ENCODE measurements around the gene MMP17. TPM values are rescaled to one million over a fixed set of nuclear protein-coding genes. Genes with fewer than 3 reads are reported as not detected.

MMP17 gene
- total and polyA plus RNA-seq, 2 donors (not counting 1 experiment from before 2014, with no cell fraction given), result 14.8 to 140 TPM

- POLR2A ChIA-PET, result no interaction called here
These were observed 65.6 kb downstream of the MMP17 start for GRCh38 chr12:131893605-131894312.

More at GRCh38 chr12:131893605-131894312, 65.6 kb downstream of the MMP17 start:
- peak overlapping the region; percentile 71 for H3K4me3 Mint-ChIP-seq
- H3K9me3 ChIP-seq (ENCODE audit: control extremely low read depth in 1 of 3, control insufficient read depth in 2 of 3, insufficient read depth in 1 of 3, low read length in 2 of 3), result peaks cover 0 to 4% (median 0%) of the 10 kb centered on the region in 3 donors
- TF ChIP-seq CTCF (IDR thresholded peaks at IDR 0.05) (no peak), EZH2 (IDR thresholded peaks at IDR 0.05; ENCODE audit: borderline replicate concordance, insufficient read depth, low read depth, low read length, poor library complexity, severe bottlenecking) (no peak)
- H3K27ac Mint-ChIP-seq, result no peak overlapping the region
- 100% methylated on average over 1 of the region's 19 CpGs for WGBS (ENCODE audit: insufficient coverage)
- peaks cover 27% of the 10 kb centered on the region for H4K20me1 ChIP-seq (ENCODE audit: control insufficient read depth, insufficient read depth, low read length, poor library complexity, severe bottlenecking)
- CTCF ChIA-PET, result no interaction called here
- H3K27me3 ChIP-seq (replicated peaks in 1 of 4; ENCODE audit: control extremely low read depth in 1 of 4, control insufficient read depth in 3 of 4, insufficient read depth in 4 of 4, low read length in 3 of 4), result no peaks in the 10 kb centered on the region
- H3K79me2 ChIP-seq (ENCODE audit: control insufficient read depth, insufficient read depth, low read length), result peaks cover 35% of the 10 kb centered on the region
- ATAC-seq (ENCODE audit: low read depth), result no peak
- peaks cover 21% of the 10 kb centered on the region for H3K4me1 Mint-ChIP-seq
- H3K4me2 ChIP-seq (replicated peaks; ENCODE audit: low read depth, low read length, poor library complexity, severe bottlenecking), result peak overlapping the region; percentile 98
- no peak overlapping the region for H3K4me3 ChIP-seq (ENCODE audit: control extremely low read depth in 1 of 5, extremely low read depth in 1 of 5, insufficient read depth in 1 of 5, low read depth in 2 of 5, low read length in 4 of 5)
- H3K36me3 ChIP-seq (replicated peaks in 1 of 2; ENCODE audit: control extremely low read depth in 1 of 2, control insufficient read depth in 1 of 2, extremely low read depth in 1 of 2, insufficient read depth in 2 of 2, low read length in 1 of 2), result peaks cover 2 to 8% of the 10 kb centered on the region in 2 experiments
- DNase-seq, result no peak
- H3K9ac ChIP-seq (ENCODE audit: low read length), result no peak overlapping the region
- intact Hi-C loops (cut with micrococcal nuclease), result loop anchor here (1.0 to 10.0 kb wide), 3 partner anchors 36 to 129 kb away; partner anchors contain the start of genes EP400 and PUS1
- H2AFZ ChIP-seq (ENCODE audit: insufficient read depth, low read depth, low read length, poor library complexity, severe bottlenecking), result no peak overlapping the region
- H3K27ac ChIP-seq (ENCODE audit: low read length in 2 of 2), result no peak overlapping the region
- H3K9me3 Mint-ChIP-seq (ENCODE audit: insufficient read depth), result no peaks in the 10 kb centered on the region
- peaks cover 7% of the 10 kb centered on the region for H3K27me3 Mint-ChIP-seq
- H3K4me1 ChIP-seq (ENCODE audit: control insufficient read depth in 2 of 2, insufficient read depth in 2 of 2, low read length in 2 of 2), result peaks cover 18 to 23% of the 10 kb centered on the region in 2 donors
